HG02588 (cell line): Measurements from ENCODE around the gene CD34.
"Not testable (repeated sequence)": the region's sequence is repeated elsewhere in the genome, so short reads cannot be mapped to it uniquely, and the experiment has no call there.

Experiments
- ATAC-seq: cut with Tn5 transposase; IDR thresholded peaks from one replicate; pipeline ENCODE4 v1.9.1; 2021; ENCODE audit warnings: mild to moderate bottlenecking, moderate library complexity; ENCODE audit not compliant: unreplicated experiment

Gene CD34

DNA sequence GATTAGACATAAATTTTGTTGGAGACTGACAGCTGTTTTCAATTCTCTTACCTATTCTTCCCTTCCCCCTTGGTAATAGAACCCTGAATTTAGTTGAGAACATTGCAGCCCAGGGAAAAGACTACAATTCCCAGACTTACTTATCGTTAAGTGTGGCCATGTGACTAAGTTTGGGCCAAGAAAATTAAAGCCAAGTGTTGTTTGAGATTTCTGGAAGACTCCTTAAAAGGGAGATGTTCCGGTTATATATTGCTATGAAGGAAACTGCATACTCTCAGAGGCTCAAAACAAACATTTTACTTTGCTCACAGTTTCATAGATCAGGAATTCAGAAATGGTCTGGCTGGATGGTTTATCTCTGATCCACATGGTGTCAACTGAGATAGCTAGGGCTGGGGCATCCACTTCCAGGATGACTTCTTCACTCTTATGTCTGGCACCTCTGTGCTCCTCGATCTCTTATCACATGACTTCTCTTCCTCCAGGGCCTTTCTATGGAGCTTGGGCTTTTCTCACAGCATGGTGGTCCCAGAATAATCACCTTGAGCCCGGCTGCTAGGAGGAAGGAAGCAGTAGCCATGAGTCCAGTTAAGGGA, 22.4 kb upstream of the CD34 start:
- ATAC-seq = no peak

DNA sequence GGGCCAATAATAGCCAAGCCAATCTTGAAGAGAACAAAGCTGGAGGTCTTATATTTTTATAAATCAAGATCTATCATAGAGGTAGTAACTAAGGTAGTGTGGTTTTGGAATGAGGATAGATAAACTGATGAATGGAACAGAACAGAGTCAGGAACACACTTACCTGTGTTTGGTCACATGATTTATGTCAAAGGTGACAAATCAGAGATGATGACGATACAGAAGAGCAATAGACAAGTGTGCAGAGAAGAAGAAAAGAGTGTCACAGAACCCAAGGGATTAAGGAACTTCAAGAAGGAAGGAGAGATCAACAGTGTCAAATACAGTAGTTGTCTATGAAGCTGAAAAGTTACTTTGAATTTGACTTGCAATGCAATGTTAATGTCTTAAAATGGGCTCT, 16.1 kb upstream of the CD34 start:
- ATAC-seq = no peak

DNA sequence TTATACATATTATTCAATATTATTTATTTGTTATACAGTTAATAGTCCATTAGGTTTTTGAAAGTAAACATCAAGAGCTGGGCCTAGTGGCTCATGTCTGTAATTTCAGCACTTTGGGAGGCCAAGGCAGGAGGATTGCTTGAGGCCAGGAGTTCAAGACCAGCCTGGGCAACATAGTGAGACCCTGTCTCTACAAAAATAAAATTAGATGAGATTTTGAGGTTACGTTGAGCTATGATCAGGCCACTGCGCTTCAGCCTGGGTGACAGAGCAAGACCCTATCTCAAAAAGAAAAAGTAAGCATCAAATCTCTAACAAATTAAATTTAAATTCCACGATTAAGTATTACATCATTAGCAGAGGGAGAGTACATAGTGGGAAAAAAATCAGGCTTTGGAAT, 15.0 kb upstream of the CD34 start:
- not testable (repeated sequence) for ATAC-seq

DNA sequence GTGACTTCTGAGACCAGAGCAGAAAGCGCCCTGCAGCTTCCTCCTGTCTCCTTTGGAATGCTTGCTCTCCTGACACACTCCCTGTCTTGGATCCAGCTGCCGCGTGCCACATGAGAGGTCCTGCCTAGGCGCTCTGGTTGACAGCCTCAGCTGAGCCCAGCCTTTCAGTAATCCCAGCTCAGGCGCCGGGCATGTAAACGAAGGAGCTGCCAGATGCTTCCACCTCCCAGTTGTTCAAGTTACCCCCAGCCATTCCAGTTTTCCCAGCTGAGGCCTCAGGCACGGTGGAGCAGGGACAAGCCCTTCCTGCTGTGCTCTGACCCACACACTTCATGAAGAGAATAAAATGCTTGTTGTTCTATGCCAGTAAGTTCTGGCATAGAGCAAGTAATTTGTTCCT, 14.3 kb upstream of the CD34 start:
- ATAC-seq = no peak

DNA sequence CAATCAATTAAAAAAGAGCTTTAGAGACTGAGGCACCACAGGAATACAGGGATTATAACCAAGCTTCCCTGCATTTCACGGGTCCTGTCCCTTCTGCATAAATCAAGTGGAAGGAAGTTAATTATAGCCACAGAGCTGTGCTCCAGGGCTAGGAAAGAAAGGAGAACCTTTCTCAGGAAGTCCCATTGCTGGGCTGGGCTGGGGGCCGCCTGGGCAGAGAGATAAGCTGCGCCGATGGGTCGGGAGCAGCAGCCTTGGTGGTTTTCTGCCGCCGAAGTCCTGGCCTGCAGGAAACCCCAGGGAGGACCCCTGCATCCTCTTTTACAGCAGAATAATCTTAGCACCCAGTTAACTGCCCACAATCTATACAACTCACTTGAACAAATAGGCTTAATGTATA, 12.6 kb upstream of the CD34 start:
- no peak for ATAC-seq

DNA sequence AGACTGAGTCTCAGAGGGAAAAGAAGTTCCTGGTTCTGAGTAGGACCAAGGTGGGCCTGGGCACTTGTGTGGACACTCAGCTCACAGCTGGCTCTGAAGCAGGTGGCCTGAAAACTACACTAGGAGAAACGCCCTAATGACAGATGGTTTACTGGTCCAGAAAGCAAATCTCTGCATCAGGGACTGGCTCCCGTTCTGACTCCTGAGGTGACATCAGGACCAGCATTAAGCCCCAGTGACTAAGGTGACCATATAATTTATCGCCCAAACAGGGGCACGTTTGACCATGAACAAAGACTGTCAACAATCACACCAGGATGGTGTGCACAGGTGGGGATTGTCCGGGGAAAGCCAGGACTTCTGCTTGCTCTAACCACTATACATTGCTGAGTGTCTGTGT, 12.2 kb upstream of the CD34 start:
- ATAC-seq = no peak

DNA sequence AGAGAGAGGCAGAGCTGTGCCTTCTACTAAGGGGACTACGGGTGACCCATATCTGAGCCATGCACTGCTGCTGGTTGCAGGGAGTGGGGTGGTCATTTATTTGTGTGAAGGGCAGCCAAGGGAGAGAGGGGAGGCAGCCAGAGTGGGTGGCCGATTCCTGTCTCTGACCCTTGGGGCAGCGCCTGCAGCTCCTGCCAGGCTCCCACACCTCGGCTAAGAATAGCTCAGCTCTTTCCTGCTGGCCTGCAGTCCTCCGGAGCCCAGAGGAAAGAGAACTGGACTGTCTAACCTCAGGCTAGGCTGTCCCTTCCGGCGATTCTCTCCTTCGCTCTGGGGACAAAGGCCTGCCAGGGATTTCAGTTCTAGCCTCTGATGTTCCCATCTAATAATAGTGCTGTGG, 11.6 kb upstream of the CD34 start:
- no peak for ATAC-seq

DNA sequence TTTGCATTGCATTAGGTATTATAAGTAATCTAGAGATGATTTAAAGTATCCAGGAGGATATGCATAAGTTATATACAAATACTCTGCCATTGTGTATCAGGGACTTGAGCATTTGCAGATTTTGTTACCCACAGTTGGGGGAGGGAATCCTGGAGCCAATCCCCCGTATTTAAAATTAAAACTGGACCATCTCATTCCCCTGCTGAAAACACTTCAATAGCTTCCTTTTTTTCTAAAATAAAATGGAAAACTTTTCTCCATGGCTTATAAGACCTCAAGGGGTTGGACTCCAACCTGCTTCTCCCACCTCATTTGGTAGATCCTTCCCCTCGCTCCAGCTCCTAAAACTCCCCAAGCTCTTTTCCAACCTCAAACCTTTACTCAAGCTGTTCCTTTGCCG, 10.4 kb upstream of the CD34 start:
- ATAC-seq = no peak

DNA sequence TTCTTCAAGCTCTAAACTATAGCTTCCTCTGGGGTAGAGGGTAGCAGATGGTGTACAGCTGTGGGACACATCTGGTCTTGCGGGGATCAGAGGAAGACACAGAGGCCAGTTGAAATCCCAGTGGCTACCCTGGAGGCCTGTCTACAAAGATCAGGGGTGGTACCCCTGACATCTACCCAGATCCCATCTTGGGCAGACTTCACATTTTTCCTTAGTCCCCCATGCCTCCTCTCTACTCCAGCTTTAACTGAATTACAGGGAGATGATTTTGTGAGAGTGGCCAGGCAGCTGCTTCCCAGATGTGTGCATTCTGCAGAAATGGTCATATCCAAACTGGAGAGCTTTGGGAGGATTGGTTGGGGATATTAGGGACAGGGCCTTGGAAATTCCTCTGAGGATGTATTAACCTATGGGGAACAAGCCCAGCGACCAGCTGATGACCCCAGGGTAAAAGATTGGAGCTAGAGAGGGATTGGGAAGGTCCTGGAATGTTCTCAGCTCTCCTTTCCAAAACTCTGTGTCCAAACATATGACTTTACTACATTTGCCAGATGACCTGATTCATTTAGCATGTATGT, 9.6 kb upstream of the CD34 start:
- no peak for ATAC-seq

DNA sequence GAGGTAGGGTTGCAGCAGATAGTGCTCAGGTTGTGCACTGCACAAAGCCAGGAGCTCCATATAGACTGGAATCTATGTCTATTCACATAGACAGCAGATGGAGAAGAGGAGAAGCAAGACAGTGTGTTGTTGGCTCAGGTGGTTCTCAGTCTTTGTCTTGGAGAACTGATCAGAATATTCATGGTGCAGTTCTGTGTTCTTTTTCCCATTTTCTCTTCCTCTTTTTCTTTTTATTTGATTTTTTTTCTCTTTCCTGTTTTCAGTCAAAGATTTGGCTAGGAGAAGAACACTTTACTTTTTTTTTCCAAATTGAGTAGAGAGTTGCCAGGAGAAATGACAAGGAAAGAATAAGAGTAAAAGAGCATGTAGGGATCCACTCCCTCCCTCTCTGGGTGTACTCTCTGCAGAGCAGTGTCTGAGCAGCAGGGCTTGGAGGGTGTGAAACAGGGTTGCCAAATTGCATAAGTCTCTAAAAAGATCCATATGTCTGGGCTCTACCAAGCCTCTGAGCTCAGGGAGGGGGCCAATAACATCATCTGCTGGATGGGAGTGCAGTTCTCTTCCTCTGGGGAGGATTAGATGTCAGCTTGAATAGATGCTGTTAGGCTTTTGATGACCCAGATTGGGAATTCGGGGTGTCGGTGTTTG, 8.7 kb upstream of the CD34 start:
- ATAC-seq = no peak

DNA sequence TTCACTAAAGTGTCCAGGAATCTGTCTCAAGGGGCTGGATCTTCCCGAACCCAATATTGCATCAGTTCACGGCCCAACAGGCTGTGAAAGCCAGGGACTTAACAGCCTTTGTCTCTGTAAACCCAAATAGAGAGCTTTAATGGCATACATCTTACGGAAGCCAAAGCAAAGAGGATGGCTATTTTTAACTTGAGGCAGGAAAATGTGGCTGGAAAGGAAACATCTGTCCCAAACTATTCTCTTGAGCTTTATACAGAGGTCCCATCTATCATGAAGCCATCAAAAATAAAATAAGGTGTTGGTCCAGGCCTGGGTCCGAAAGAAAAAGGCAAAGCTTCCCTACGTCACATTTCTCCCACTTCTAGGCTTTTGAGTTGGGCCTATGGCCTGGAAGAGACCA, 7.7 kb upstream of the CD34 start:
- no peak for ATAC-seq

DNA sequence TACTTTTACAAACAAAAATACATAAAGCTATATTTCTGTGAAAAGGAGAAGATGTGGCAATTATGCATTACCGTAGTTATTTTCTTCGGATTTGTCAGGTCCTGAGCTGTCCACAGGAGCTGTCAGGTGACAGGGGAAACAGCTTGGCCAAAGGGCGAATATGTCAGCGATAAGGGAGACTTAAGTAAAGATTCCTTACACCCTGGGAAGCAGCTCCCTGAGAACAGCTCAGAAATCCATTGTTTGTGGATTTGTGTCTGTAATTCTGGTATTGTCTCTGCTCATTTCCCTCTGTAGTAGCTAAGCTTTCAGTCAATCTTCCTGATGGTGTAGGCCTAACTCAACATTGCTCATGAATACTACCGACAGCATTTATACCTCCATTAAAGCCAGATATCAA, 7.1 kb upstream of the CD34 start:
- ATAC-seq = no peak

DNA sequence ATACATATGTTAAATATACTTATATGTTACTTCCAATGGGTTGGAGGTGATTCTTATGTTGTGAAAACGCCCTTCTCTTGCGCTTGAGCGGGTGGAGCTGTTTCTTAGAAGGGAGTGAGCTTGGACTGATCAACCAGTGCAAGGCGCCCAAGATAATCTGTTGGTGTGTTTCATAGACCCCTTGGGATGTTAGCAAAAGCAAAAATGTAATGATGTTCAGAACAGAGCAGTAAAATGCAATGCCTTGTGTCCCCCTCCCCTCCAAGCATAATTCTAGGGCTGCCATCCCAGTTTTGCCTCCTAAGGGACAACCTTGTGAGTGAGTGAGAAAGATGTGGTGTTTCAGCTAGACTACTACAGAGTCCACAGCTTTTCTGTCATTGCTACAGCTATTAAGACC, 6.2 kb upstream of the CD34 start:
- no peak for ATAC-seq

DNA sequence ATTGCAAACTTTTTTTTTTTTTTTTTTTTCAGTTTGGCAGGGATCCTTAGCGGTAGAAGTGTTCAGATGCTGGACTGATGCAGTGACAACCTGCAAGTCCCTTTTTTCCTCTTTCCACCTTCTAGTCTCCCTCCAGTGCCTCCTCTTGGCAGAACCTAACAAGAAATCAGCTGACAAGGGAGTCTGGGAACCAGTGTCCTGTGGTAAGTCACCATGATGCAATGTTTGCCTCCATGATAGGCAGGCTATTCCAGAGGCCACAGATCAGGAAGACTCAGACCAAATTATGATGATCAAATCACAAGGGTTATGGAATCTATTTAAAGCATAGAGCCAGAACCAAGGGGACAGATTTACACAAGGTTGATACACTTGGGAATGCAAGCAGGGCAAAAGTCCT, 3.0 kb upstream of the CD34 start:
- ATAC-seq = no peak

DNA sequence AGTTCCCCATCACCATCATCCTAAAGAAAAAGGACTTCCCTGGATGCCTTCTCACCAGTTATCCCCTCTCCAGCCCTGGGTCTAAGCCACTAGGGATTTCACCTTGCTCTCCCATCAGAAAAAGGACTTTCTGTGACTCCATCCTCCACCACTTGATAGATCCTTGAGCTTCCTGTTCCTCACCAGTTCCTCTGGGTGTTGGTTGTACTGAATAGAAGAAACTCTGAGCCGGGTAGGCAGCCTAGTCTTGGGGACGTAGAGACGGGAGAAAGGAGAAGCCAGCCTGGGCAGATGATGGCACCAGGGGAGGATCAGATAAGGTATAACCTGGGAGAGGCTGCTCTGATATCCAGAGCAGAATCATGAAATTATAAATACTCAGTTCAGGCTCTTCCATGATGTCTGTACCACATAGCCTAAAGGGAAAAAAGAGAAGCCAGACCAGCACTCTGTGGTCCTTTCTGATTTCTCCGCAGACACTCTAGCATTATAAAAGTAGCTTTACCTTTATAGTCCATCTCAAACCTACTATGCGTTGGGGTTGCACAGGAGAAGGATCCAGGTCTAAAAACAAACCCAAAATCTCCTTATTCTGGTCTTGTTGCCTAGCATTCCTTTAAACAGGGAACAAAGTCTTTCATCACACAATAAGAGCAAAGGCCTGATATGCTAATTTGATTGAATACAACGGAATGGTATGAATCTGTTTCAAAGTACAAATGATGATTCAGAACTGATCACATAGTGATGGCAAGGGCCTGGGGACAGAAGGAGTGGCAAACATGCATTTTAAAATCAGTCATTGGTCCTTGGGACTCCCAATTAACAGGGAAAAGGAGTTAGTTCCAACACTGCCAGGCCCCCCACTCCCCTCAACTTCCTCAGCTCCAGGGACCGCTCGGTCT, 1.2 kb upstream of the CD34 start:
- no peak for ATAC-seq

DNA sequence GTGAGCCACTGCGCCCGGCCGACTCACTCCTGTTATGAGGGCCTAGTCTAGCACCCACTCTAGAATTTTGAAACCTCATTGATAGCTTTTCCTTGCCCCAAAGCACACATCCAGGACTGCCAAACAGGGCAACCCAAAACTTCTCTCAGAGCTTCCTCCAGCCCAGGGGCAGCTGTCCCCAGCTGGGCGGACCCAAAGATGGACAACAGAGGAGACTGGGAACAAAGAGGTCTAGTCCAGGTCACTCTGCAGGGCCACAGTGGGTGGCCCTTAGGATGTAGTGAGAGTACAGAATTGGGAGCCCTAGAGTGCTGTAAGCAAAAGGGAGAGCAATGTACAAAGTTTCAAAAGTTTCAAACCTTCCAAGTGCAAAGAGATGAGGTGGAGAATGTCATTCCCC, 1.2 kb downstream of the CD34 start:
- ATAC-seq = no peak

DNA sequence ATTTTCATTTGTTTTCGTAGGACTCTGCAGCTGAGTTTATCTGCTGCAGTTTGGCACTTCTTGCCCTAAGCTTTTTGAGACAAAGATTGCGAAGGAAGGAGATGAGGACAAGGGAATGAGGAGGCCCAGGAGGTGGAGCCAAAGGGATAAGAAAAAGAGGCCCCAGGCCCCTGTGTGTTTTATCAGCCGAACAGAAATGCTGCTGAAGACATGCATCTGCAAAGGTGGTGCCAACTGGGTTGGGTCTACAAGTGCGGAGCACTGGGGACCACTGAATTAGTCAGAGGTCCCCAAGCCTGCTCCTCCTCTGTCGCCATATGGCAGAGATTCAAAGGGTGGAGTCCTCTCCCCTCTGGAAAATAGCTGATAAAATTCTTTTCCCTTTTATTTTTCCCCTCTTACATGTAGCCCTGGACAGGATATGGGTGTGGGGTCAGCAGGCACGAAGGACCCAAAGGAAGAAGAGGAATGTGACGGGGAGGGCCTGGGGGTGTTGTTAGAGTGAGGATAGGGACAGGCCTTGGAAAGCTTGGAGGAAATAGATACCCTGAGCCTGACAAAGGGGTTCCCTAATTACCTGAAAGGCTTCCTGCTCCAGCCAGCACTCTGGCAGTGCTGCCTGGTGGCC, 2.7 kb downstream of the CD34 start:
- ATAC-seq = no peak

DNA sequence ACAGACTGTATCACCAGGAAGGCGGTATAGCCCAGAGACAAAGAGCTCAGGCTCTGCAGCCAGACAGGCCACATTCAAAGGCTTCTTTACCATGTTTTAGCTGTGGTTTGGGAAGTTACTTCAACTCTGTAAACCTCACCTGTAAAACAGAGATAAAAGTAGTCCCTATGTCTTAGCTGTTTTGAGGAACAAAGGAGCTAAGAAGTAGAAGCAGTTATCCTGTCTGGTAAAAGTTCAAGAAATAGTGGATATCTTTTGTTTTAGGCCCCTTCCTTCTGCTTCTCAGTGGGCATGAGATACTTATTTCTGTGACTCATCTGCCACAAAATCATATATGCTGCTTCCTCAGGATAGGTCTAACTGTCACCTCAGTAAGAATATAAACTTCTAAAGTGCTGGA, 6.5 kb downstream of the CD34 start:
- ATAC-seq = no peak

DNA sequence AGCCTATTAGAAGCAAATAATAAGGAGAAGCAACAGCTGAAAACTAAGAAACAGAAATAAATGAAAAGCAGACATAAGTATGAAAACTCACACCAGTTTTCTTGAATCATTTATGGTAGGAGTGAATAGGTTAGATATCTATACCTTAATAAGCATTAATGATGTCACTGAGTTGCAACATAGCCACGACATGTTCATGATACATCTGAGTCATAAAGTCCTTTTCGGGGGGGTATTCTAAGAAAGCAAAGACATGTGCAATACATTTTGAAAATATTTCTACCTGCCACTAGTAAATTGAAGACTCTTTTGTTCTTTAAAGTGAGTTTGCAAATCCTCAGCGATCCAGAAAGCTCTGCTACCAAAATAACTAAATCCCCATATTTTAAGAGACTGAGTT, 7.2 kb downstream of the CD34 start:
- no peak for ATAC-seq

DNA sequence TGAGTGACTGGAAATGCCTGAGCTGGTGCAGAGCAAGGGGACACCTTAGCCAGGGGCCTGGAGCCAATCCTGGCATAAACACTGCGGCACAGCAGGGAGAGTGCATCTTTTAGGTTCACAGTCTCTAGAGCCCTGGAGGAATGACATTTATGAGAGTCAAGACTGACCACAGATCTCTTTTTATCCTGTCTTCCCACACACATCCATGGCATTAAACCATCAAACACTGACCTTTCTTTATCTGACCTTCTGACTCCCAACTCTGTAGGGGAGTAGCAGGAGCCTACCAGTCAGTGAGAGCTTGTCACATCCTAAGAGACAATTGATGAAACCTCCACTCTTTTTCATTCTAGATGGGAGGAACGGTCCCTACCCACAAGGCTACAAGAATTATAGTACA, 7.9 kb downstream of the CD34 start:
- ATAC-seq = no peak

DNA sequence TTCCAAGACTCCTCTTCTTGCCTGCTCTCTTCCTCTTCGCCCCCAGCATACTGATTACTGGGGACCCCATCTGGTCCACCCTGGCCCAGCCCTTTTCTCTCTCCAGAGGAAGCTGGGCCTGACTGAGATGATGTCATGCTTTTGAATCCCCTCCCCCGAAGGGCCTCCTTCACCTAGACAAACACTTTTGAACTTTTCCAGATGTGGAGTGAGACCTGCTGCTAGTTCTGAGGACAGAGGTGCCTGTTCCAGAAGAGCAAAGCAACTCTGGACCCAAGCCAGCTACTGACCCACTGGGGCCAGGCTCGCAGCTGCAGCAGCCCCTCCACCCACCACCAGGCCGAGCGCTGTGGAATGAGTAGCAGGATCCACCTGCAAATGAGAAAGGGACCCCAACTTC, 8.4 kb downstream of the CD34 start:
- ATAC-seq = no peak
